Cardiac fibroblast (primary cell): ENCODE measurements around the gene PMPCA.

Source experiments
- DNase-seq, 2 donors: peaks; one replicate each; pipeline versions ENCODE4 v3.0.0 to v3.0.0-alpha.2; 2010; ENCODE audit warnings: low read depth in 2 of 2
- H3K4me3 ChIP-seq, 2 donors: replicated peaks in 1 of 2; 1 replicate in 1 of 2; 2 replicates in 1 of 2; pipeline ENCODE4 v1.5.1; 2011; ENCODE audit warnings: low read depth in 2 of 2, low read length in 2 of 2, mild to moderate bottlenecking in 2 of 2, moderate library complexity in 1 of 2
- TF ChIP-seq, protein P1 (sequence below): IDR thresholded peaks from one replicate; pipeline ENCODE4 v1.5.1; 2011; ENCODE audit warnings: low read depth, mild to moderate bottlenecking, low read length, inconsistent platforms

Gene PMPCA

GRCh38 chr9:136399176-136400037 is 11.1 kb upstream of the PMPCA start:
- peak overlapping the region; percentile 67 to 72 for H3K4me3 ChIP-seq
- DNase-seq: peak; percentile 23 to 24
- TF ChIP-seq, protein P1, sequence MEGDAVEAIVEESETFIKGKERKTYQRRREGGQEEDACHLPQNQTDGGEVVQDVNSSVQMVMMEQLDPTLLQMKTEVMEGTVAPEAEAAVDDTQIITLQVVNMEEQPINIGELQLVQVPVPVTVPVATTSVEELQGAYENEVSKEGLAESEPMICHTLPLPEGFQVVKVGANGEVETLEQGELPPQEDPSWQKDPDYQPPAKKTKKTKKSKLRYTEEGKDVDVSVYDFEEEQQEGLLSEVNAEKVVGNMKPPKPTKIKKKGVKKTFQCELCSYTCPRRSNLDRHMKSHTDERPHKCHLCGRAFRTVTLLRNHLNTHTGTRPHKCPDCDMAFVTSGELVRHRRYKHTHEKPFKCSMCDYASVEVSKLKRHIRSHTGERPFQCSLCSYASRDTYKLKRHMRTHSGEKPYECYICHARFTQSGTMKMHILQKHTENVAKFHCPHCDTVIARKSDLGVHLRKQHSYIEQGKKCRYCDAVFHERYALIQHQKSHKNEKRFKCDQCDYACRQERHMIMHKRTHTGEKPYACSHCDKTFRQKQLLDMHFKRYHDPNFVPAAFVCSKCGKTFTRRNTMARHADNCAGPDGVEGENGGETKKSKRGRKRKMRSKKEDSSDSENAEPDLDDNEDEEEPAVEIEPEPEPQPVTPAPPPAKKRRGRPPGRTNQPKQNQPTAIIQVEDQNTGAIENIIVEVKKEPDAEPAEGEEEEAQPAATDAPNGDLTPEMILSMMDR: no peak

- peak; percentile 81 to 89 for DNase-seq
Observed at GRCh38 chr9:136400038-136400834, 10.2 kb upstream of the PMPCA start, which contains the start of gene SNAPC4. Gene SNAPC4, minus strand, starts transcription at chr9:136400170. Its CDS starts 1,742 bp downstream, at chr9:136398428.

DNA sequence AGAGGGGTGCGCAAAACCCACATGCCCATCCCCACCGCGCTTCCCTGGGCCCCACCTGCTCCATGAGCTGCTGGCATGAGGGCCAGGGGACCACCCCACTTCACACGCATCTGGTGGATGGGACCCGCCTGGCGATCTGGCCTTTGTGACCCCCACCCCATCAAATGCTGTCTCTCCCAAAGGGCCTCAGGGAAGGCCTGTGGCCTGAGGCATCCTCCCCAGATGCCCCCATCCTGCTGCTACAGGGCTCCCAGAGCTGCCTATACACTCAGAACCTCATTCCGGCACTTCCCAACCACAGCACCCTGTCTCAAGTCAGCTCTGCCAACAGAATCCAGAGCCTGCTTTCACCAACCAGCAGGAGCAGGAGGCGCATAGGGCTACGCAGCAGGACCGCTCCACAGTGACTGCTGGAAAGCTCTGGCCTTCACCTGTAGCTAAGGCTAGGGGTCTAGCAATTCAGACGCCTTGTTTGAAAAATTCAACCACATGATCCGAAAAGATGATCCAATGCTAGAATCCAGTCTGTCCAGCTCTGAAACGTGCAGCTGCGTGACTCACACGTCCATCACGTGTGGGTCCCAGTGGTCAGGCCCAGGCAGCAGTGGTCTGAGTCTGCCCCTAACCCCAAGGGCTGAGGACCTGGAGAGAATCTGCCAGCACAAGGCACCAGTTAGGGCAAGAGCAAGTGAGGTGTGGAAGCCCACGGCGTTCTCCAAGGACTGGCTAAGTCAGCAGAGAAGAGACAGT is 9.1 kb upstream of the PMPCA start:
- H3K4me3 ChIP-seq: no peak overlapping the region
- DNase-seq: no peak
- TF ChIP-seq, protein P1: no peak

More at GRCh38 chr9:136400038-136400834, 10.2 kb upstream of the PMPCA start, which contains the start of gene SNAPC4:
- H3K4me3 ChIP-seq: peak within 1 kb of the TSS; percentile 67 to 72
- TF ChIP-seq, protein P1: peak; percentile 34

DNA sequence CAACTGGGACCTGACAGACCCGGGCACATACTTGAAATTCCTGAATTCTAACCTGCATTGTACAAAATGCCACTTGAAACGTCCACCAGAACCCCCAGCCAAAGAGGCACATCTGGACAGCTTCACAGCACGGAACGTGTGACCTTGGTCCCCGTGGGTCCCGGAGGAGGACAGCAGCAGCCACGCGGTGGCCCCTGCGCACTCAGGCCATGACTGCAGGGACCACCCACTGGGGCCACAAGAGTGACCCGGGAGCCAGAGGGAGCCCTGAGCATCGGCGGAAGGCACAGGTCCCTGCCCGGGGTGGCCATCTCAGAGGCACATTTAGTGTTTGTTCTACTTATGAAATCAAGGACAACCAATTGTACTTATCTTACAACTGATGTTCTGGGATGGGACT is 8.4 kb upstream of the PMPCA start:
- DNase-seq: no peak
- H3K4me3 ChIP-seq: no peak overlapping the region
- TF ChIP-seq, protein P1: no peak

- DNase-seq: no peak
- TF ChIP-seq, protein P1: no peak
- H3K4me3 ChIP-seq: no peak overlapping the region
Observed at GRCh38 chr9:136403538-136403914, 6.9 kb upstream of the PMPCA start.

GRCh38 chr9:136403915-136404800 is 6.3 kb upstream of the PMPCA start:
- DNase-seq: no peak
- H3K4me3 ChIP-seq: no peak overlapping the region
- TF ChIP-seq, protein P1: no peak
